OCI-LY1 (cell line): ENCODE data around the gene CR1.

Experiments used
- H2AFZ ChIP-seq: fragments of 200-600 bp; sonication (generic), shearing (Covaris generic); 2 replicates; pipeline ENCODE4 v1.6.0; 2014; ENCODE audit warnings: antibody characterized with exemption, mild to moderate bottlenecking, low read length
- H3F3A ChIP-seq: fragments of 200-600 bp; sonication (generic), shearing (Covaris generic); 2 replicates; pipeline ENCODE4 v1.6.0; 2014; ENCODE audit warnings: mild to moderate bottlenecking, antibody characterized with exemption, low read length, moderate library complexity; ENCODE audit not compliant: insufficient read depth
- H3K27ac ChIP-seq: fragments of 200-600 bp; sonication (generic); 2 replicates; pipeline ENCODE4 v1.5.1; 2014; ENCODE audit warnings: low read length, mixed run types, mild to moderate bottlenecking, low read depth; ENCODE audit not compliant: poor library complexity, severe bottlenecking
- H3K27me3 ChIP-seq: fragments of 200-600 bp; sonication (generic); 2 replicates; pipeline ENCODE4 v1.6.0; 2014; ENCODE audit warnings: antibody characterized with exemption, mild to moderate bottlenecking, low read length, moderate library complexity; ENCODE audit not compliant: insufficient read depth
- H3K36me3 ChIP-seq: fragments of 200-600 bp; sonication (generic); 2 replicates; pipeline ENCODE4 v1.6.1; 2014; ENCODE audit warnings: mild to moderate bottlenecking, antibody characterized with exemption, low read length, moderate library complexity, mixed read lengths; ENCODE audit not compliant: insufficient read depth
- H3K4me1 ChIP-seq: fragments of 200-600 bp; sonication (generic); 2 replicates; pipeline ENCODE4 v1.5.1; 2014; ENCODE audit warnings: mild to moderate bottlenecking, low read length, moderate library complexity; ENCODE audit not compliant: insufficient read depth, severe bottlenecking
- H3K4me2 ChIP-seq: fragments of 200-600 bp; sonication (generic), shearing (Covaris generic); 2 replicates; pipeline ENCODE4 v1.6.1; 2014; ENCODE audit warnings: low read length
- H3K4me3 ChIP-seq: fragments of 200-600 bp; sonication (generic); 2 replicates; pipeline ENCODE4 v1.5.1; 2014; ENCODE audit warnings: low read length, low read depth, mild to moderate bottlenecking, mixed read lengths; ENCODE audit not compliant: poor library complexity, severe bottlenecking
- H3K79me2 ChIP-seq: fragments of 200-600 bp; shearing (Covaris generic); 2 replicates; pipeline ENCODE4 v1.6.1; 2016; ENCODE audit warnings: mixed run types, low read length, mixed read lengths; ENCODE audit not compliant: insufficient read depth
- H3K9ac ChIP-seq: fragments of 200-600 bp; sonication (generic), shearing (Covaris generic); 2 replicates; pipeline ENCODE4 v1.6.1; 2014; ENCODE audit warnings: mild to moderate bottlenecking, low read length, mixed read lengths
- H3K9me2 ChIP-seq: fragments of 200-600 bp; sonication (generic), shearing (Covaris generic); 2 replicates; pipeline ENCODE4 v1.6.1; 2014; ENCODE audit warnings: low read depth, mild to moderate bottlenecking, low read length, mixed read lengths
- H3K9me3 ChIP-seq: fragments of 200-600 bp; shearing (Covaris generic); 2 replicates; pipeline ENCODE4 v1.6.1; 2014; ENCODE audit warnings: low read length, mixed read lengths
- H4K20me1 ChIP-seq: fragments of 200-600 bp; sonication (generic), shearing (Covaris generic); 2 replicates; pipeline ENCODE4 v1.6.0; 2016; ENCODE audit warnings: mild to moderate bottlenecking, low read length; ENCODE audit not compliant: insufficient read depth
- EZH2 ChIP-seq: fragments of 200-600 bp; sonication (generic), shearing (Covaris generic); IDR thresholded peaks from 2 replicates; pipeline ENCODE4 v1.8.0; 2017; ENCODE audit warnings: borderline replicate concordance, mixed run types, mild to moderate bottlenecking, antibody characterized with exemption, low read length, moderate library complexity, mixed read lengths
- TF ChIP-seq, protein P1 (sequence below): fragments of 200-600 bp; sonication (generic), shearing (Covaris generic); IDR thresholded peaks from 2 replicates; pipeline ENCODE4 v1.5.1; 2017; ENCODE audit warnings: mild to moderate bottlenecking, antibody characterized with exemption, low read length, moderate library complexity, mixed read lengths

Gene CR1

DNA sequence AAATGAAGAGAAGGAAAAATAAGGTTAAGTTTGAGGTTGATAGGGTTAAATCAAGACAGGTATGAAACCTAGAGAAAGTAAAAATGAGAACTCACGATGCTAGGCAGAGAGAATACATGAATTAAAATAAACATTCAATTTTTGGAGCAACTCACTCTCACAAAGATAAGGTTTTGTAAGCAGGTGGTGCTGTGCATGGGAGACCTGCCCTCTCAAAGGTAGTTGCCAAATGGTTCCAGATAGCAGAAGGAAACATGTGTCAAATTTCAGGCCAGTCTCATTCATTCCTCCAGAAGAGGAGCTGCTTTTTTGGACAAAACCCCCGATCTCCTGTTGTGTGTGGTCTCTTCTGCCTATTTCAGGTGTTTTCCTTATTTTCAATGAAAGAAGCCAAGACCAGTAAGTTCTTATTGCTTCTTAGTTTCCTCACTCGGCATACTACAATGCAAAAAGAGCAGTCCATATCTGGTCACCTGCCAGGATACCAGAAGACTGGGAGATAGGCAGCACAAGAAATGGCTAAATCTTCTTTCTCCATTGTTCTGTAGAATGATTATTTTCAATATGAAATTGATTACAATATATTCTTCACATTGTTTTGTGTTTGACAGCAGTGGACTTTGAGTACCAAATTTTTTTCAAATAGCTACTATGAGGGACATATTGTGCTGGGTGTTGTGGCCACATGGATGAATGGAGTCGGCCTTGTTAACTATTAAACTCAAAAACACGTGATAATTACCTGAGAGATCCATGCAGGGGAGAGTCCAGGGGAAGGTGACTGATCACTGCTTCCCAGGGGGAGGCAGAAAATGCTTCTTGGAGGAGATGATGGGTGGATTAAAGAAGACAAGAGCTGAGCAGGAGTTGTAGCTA is 152.6 kb downstream of the CR1 start:
- Histone ChIP-seq H3K9me3 (no peaks in the 10 kb centered on the region), H3K27ac (no peak overlapping the region), H3K9me2 (no peaks in the 10 kb centered on the region), H2AFZ (no peak overlapping the region), H3K4me2 (no peak overlapping the region), H3K4me3 (no peak overlapping the region), H3K4me1 (no peaks in the 10 kb centered on the region), H4K20me1 (no peaks in the 10 kb centered on the region), H3K9ac (no peak overlapping the region), H3F3A (no peaks in the 10 kb centered on the region), H3K27me3 (no peaks in the 10 kb centered on the region), H3K79me2 (no peaks in the 10 kb centered on the region), H3K36me3 (no peaks in the 10 kb centered on the region)
- no peak for TF ChIP-seq EZH2
- TF ChIP-seq, protein P1, sequence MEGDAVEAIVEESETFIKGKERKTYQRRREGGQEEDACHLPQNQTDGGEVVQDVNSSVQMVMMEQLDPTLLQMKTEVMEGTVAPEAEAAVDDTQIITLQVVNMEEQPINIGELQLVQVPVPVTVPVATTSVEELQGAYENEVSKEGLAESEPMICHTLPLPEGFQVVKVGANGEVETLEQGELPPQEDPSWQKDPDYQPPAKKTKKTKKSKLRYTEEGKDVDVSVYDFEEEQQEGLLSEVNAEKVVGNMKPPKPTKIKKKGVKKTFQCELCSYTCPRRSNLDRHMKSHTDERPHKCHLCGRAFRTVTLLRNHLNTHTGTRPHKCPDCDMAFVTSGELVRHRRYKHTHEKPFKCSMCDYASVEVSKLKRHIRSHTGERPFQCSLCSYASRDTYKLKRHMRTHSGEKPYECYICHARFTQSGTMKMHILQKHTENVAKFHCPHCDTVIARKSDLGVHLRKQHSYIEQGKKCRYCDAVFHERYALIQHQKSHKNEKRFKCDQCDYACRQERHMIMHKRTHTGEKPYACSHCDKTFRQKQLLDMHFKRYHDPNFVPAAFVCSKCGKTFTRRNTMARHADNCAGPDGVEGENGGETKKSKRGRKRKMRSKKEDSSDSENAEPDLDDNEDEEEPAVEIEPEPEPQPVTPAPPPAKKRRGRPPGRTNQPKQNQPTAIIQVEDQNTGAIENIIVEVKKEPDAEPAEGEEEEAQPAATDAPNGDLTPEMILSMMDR: no peak

DNA sequence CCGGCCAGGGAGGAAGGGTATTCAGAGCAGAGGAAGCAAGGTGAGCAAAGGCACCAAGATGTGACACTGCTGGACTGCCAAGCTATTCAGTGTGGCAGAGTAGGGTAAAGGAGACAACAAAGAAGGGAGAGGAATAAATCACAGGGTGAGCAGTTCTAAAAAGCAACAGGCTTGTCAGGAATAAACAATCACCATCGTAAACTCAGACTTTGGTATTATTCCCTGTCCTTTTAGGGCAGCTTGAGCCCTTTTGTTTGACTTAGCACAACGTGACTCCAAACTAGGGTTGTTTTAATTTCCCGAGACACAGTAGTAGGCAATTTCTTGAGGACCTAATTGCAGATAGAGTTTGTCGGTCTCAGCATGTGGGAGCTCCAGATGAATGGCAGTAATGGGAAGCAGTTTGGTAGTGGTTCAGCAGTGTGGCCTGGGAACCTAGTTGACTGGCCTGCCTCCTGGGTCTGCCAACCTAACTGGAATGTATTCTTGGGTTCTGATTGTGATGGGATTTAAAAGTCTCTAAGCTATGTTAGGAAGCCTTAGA is 153.3 kb downstream of the CR1 start:
- Histone ChIP-seq H3F3A (no peaks in the 10 kb centered on the region), H2AFZ (no peak overlapping the region), H3K4me1 (no peaks in the 10 kb centered on the region), H3K9me3 (no peaks in the 10 kb centered on the region), H3K9me2 (no peaks in the 10 kb centered on the region), H3K79me2 (no peaks in the 10 kb centered on the region), H3K36me3 (no peaks in the 10 kb centered on the region), H3K27me3 (no peaks in the 10 kb centered on the region), H4K20me1 (no peaks in the 10 kb centered on the region), H3K27ac (no peak overlapping the region), H3K4me2 (no peak overlapping the region), H3K4me3 (no peak overlapping the region), H3K9ac (no peak overlapping the region)
- TF ChIP-seq, protein P1: no peak
- TF ChIP-seq EZH2: no peak

DNA sequence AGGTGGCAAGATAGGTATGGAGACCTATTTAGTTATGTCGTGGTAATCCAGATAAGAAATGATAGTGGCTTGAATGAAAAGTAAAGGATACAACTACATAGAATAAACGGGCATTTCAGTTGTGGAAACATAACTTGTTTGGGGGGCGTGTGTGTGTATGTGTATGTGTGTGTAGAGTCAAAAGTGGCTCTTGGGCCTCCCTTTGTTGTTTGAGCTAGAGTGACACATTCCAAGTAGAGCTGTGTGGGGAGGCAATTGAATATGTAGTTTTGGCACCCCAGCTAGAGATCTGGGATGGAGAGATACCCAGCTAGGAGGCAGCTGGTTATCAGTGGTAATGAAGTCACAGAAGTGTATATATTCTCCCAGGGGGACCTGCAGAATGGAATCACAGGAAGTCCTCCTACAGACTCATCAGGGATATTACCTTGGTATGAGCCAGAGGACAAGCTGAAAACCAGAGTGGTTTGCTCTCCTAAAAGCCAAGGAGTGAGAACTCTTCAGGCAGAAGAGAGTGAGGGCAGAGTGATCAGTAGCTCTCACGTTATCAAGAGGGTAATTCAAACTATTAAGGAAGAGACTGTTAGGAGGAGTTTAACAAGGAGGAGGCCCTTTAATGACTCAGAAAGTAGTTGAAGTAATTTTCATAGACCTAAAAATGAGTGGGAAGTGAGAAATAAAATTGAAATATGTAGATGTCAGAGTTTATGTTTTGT is 154.1 kb downstream of the CR1 start:
- Histone ChIP-seq H3K9me2 (no peaks in the 10 kb centered on the region), H3F3A (no peaks in the 10 kb centered on the region), H3K27me3 (no peaks in the 10 kb centered on the region), H3K9me3 (no peaks in the 10 kb centered on the region), H4K20me1 (no peaks in the 10 kb centered on the region), H3K4me2 (no peak overlapping the region), H3K79me2 (no peaks in the 10 kb centered on the region), H3K9ac (no peak overlapping the region), H3K4me3 (no peak overlapping the region), H3K36me3 (no peaks in the 10 kb centered on the region), H3K27ac (no peak overlapping the region), H3K4me1 (no peaks in the 10 kb centered on the region), H2AFZ (no peak overlapping the region)
- TF ChIP-seq, protein P1: no peak
